ENCODE measurements around the gene TKT.

The TKT gene

GRCh38 chr3:53215816-53216215 lies 40.0 kb downstream of the TKT start:
- Mint-ChIP-seq H3K27ac (no peak overlapping the region), H3K4me3 (no peak overlapping the region)

GRCh38 chr3:53213276-53213675 lies 42.5 kb downstream of the TKT start:
- peaks cover 3% of the 10 kb centered on the region for H3K9me3 Mint-ChIP-seq (ENCODE audit: low read depth)
- H3K36me3 Mint-ChIP-seq = peaks cover 2% of the 10 kb centered on the region
- no peaks in the 10 kb centered on the region for H3K4me1 Mint-ChIP-seq (ENCODE audit: low read depth)
- no peak overlapping the region for H3K27ac Mint-ChIP-seq
- no peak overlapping the region for H3K4me3 Mint-ChIP-seq
- no peaks in the 10 kb centered on the region for H3K27me3 Mint-ChIP-seq

More at GRCh38 chr3:53215816-53216215, 40.0 kb downstream of the TKT start:
- no peaks in the 10 kb centered on the region for H3K36me3 Mint-ChIP-seq
- H3K27me3 Mint-ChIP-seq = no peaks in the 10 kb centered on the region
- H3K4me1 Mint-ChIP-seq (ENCODE audit: low read depth) = no peaks in the 10 kb centered on the region
- no peaks in the 10 kb centered on the region for H3K9me3 Mint-ChIP-seq (ENCODE audit: low read depth)

- Mint-ChIP-seq H3K27me3 (no peaks in the 10 kb centered on the region), H3K9me3 (ENCODE audit: low read depth) (peaks cover 3% of the 10 kb centered on the region), H3K27ac (no peak overlapping the region), H3K4me3 (no peak overlapping the region), H3K36me3 (peaks cover 2% of the 10 kb centered on the region), H3K4me1 (ENCODE audit: low read depth) (no peaks in the 10 kb centered on the region)
These were observed 43.8 kb downstream of the TKT start for GRCh38 chr3:53211706-53212702.

GRCh38 chr3:53202331-53203015 lies 53.3 kb downstream of the TKT start:
- H3K36me3 Mint-ChIP-seq = no peaks in the 10 kb centered on the region
- no peaks in the 10 kb centered on the region for H3K4me1 Mint-ChIP-seq (ENCODE audit: low read depth)
- H3K4me3 Mint-ChIP-seq = no peak overlapping the region
- no peaks in the 10 kb centered on the region for H3K27me3 Mint-ChIP-seq
- H3K9me3 Mint-ChIP-seq (ENCODE audit: low read depth) = no peaks in the 10 kb centered on the region
- no peak overlapping the region for H3K27ac Mint-ChIP-seq

GRCh38 chr3:53200501-53201498 lies 55.0 kb downstream of the TKT start:
- H3K36me3 Mint-ChIP-seq = no peaks in the 10 kb centered on the region
- H3K4me1 Mint-ChIP-seq (ENCODE audit: low read depth) = no peaks in the 10 kb centered on the region
- H3K27ac Mint-ChIP-seq = no peak overlapping the region
- no peaks in the 10 kb centered on the region for H3K27me3 Mint-ChIP-seq
- no peaks in the 10 kb centered on the region for H3K9me3 Mint-ChIP-seq (ENCODE audit: low read depth)
- no peak overlapping the region for H3K4me3 Mint-ChIP-seq

GRCh38 chr3:53199834-53200233 lies 56.0 kb downstream of the TKT start:
- Mint-ChIP-seq H3K9me3 (ENCODE audit: low read depth) (no peaks in the 10 kb centered on the region), H3K27me3 (no peaks in the 10 kb centered on the region), H3K4me1 (ENCODE audit: low read depth) (peaks cover 1% of the 10 kb centered on the region), H3K27ac (no peak overlapping the region), H3K4me3 (no peak overlapping the region), H3K36me3 (no peaks in the 10 kb centered on the region)

- H3K27ac Mint-ChIP-seq = no peak overlapping the region
- no peaks in the 10 kb centered on the region for H3K9me3 Mint-ChIP-seq (ENCODE audit: low read depth)
- H3K4me1 Mint-ChIP-seq (ENCODE audit: low read depth) = peaks cover 1% of the 10 kb centered on the region
- no peak overlapping the region for H3K4me3 Mint-ChIP-seq
- no peaks in the 10 kb centered on the region for H3K27me3 Mint-ChIP-seq
- no peaks in the 10 kb centered on the region for H3K36me3 Mint-ChIP-seq
These were observed 56.8 kb downstream of the TKT start for GRCh38 chr3:53198996-53199395.

GRCh38 chr3:53198256-53198977 lies 57.4 kb downstream of the TKT start:
- Mint-ChIP-seq H3K27ac (no peak overlapping the region), H3K4me1 (ENCODE audit: low read depth) (peaks cover 1% of the 10 kb centered on the region), H3K4me3 (no peak overlapping the region), H3K27me3 (no peaks in the 10 kb centered on the region), H3K9me3 (ENCODE audit: low read depth) (no peaks in the 10 kb centered on the region), H3K36me3 (no peaks in the 10 kb centered on the region)

- peaks cover 1% of the 10 kb centered on the region for H3K4me1 Mint-ChIP-seq (ENCODE audit: low read depth)
- H3K9me3 Mint-ChIP-seq (ENCODE audit: low read depth) = no peaks in the 10 kb centered on the region
- H3K27me3 Mint-ChIP-seq = no peaks in the 10 kb centered on the region
- H3K27ac Mint-ChIP-seq = no peak overlapping the region
- H3K36me3 Mint-ChIP-seq = no peaks in the 10 kb centered on the region
- H3K4me3 Mint-ChIP-seq = no peak overlapping the region
These were observed 59.0 kb downstream of the TKT start for GRCh38 chr3:53196575-53197407.

- Mint-ChIP-seq H3K9me3 (ENCODE audit: low read depth) (no peaks in the 10 kb centered on the region), H3K4me1 (ENCODE audit: low read depth) (peaks cover 1% of the 10 kb centered on the region), H3K27me3 (no peaks in the 10 kb centered on the region), H3K27ac (no peak overlapping the region), H3K36me3 (no peaks in the 10 kb centered on the region), H3K4me3 (no peak overlapping the region)
These were observed 59.9 kb downstream of the TKT start for GRCh38 chr3:53195602-53196574.

GRCh38 chr3:53195066-53195450 lies 60.8 kb downstream of the TKT start:
- H3K27me3 Mint-ChIP-seq = no peaks in the 10 kb centered on the region
- H3K27ac Mint-ChIP-seq = no peak overlapping the region
- peaks cover 2% of the 10 kb centered on the region for H3K36me3 Mint-ChIP-seq
- H3K4me1 Mint-ChIP-seq (ENCODE audit: low read depth) = peaks cover 1% of the 10 kb centered on the region
- no peak overlapping the region for H3K4me3 Mint-ChIP-seq
- no peaks in the 10 kb centered on the region for H3K9me3 Mint-ChIP-seq (ENCODE audit: low read depth)

GRCh38 chr3:53194210-53195065 lies 61.4 kb downstream of the TKT start:
- Mint-ChIP-seq H3K9me3 (ENCODE audit: low read depth) (no peaks in the 10 kb centered on the region), H3K36me3 (peaks cover 5% of the 10 kb centered on the region), H3K4me3 (no peak overlapping the region), H3K27ac (no peak overlapping the region), H3K27me3 (no peaks in the 10 kb centered on the region), H3K4me1 (ENCODE audit: low read depth) (peaks cover 1% of the 10 kb centered on the region)
